Ovary (tissue), 3 donors: ENCODE measurements around the gene OTC.

ENCODE experiments used
- EP300 ChIP-seq: sonication (generic); formaldehyde crosslinking; IDR thresholded peaks from one replicate; pipeline ENCODE4 v1.6.1; 2017; ENCODE audit warnings: antibody characterized with exemption
- POLR2A ChIP-seq: fragments of 450-650 bp; IDR thresholded peaks from one replicate; pipeline ENCODE4 v1.6.1; 2017; ENCODE audit warnings: antibody characterized with exemption, mild to moderate bottlenecking, moderate library complexity
- TF ChIP-seq, protein P1 (sequence below), 3 donors: fragments of 450-650 bp in 2 of 3; fragments of 200-600 bp in 1 of 3; IDR thresholded peaks; one replicate each; pipeline versions ENCODE4 v1.5.1 to v1.8.0; 2016 to 2022; ENCODE audit warnings: antibody characterized with exemption in 3 of 3, mild to moderate bottlenecking in 1 of 3
- donor health status: DM: no; HTN: no; CAD: no.

DNA sequence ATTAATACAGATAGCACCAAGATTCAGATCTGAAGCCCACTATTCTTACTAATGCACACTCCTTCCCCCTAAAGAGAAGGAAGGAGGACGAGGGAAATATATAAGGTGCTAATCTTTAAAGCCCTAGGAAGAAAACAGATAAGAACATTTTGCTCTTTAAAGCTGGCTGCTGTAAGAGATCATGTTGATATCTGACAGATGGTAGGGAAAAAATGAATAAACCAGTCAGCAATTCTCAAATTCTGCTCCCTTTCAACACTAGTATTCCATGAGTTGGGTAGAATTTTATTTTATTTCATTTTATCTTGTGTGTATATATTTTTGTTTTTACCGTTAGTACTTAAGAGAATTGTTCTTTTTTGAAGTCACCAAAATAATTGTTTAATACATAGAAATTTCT lies 19.2 kb downstream of the OTC start:
- TF ChIP-seq, protein P1, sequence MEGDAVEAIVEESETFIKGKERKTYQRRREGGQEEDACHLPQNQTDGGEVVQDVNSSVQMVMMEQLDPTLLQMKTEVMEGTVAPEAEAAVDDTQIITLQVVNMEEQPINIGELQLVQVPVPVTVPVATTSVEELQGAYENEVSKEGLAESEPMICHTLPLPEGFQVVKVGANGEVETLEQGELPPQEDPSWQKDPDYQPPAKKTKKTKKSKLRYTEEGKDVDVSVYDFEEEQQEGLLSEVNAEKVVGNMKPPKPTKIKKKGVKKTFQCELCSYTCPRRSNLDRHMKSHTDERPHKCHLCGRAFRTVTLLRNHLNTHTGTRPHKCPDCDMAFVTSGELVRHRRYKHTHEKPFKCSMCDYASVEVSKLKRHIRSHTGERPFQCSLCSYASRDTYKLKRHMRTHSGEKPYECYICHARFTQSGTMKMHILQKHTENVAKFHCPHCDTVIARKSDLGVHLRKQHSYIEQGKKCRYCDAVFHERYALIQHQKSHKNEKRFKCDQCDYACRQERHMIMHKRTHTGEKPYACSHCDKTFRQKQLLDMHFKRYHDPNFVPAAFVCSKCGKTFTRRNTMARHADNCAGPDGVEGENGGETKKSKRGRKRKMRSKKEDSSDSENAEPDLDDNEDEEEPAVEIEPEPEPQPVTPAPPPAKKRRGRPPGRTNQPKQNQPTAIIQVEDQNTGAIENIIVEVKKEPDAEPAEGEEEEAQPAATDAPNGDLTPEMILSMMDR (IDR thresholded peaks at IDR 0.05) = no peak
- no peak for TF ChIP-seq POLR2A
- no peak for TF ChIP-seq EP300
